ENCODE results near the gene CAMSAP1.

Gene CAMSAP1

GRCh38 chr9:135937521-135938489 lies 30.5 kb upstream of the CAMSAP1 start:
- DNase-seq: no peak

- no peak for DNase-seq
Observed at GRCh38 chr9:135933114-135933513, 25.8 kb upstream of the CAMSAP1 start.

- DNase-seq: no peak
Observed at GRCh38 chr9:135932656-135933055, 25.3 kb upstream of the CAMSAP1 start.

GRCh38 chr9:135931349-135931820 lies 24.0 kb upstream of the CAMSAP1 start:
- no peak for DNase-seq

GRCh38 chr9:135930446-135931345 lies 23.4 kb upstream of the CAMSAP1 start:
- no peak for DNase-seq

- DNase-seq: no peak
Observed at GRCh38 chr9:135929656-135930445, 22.5 kb upstream of the CAMSAP1 start.

- no peak for DNase-seq
Observed at GRCh38 chr9:135928731-135929655, 21.6 kb upstream of the CAMSAP1 start.

GRCh38 chr9:135928074-135928730 lies 20.9 kb upstream of the CAMSAP1 start:
- no peak for DNase-seq

GRCh38 chr9:135927195-135928013 lies 20.1 kb upstream of the CAMSAP1 start:
- no peak for DNase-seq

- peak; percentile 43 for DNase-seq
Observed at GRCh38 chr9:135926402-135927194, 19.3 kb upstream of the CAMSAP1 start.

GRCh38 chr9:135925496-135926133 lies 18.3 kb upstream of the CAMSAP1 start:
- no peak for DNase-seq

- DNase-seq: peak; percentile 33
Observed at GRCh38 chr9:135924628-135925338, 17.4 kb upstream of the CAMSAP1 start.

- no peak for DNase-seq
Observed at GRCh38 chr9:135923508-135923907, 16.2 kb upstream of the CAMSAP1 start.

- DNase-seq: no peak
Observed at GRCh38 chr9:135921749-135922310, 14.5 kb upstream of the CAMSAP1 start.

GRCh38 chr9:135920973-135921585 lies 13.7 kb upstream of the CAMSAP1 start:
- DNase-seq: no peak

- no peak for DNase-seq
Observed at GRCh38 chr9:135920256-135920930, 13.0 kb upstream of the CAMSAP1 start.
